DMS 273 (cell line): ENCODE data around the gene ZNF469.
"Not testable (repeated sequence)": the region's sequence is repeated elsewhere in the genome, so short reads cannot be mapped to it uniquely, and the experiment has no call there.

ENCODE experiments used
- DNase-seq: peaks from one replicate; lab custom pipeline; 2025; ENCODE audit not compliant: unreplicated experiment; lab: John Stamatoyannopoulos, UW

The ZNF469 gene

GRCh38 chr16:88358023-88358420 lies 24.7 kb upstream of the ZNF469 start:
- no peak for DNase-seq

DNA sequence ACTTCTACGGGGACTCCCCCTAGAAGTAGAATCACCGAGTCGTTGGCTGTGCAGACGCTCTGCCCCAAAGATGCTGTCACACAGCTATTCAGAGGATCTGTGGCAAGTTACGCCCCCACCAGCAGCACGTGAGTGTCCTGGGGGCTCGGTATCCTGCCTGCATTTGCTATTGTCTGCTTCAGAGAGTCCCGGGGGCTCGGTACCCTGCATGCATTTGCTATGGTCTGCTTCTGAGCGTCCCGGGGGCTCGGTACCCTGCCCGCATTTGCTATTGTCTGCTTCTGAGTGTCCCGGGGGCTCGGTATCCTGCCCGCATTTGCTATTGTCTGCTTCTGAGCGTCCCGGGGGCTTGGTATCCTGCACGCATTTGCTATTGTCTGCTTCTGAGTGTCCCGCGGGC lies 23.8 kb upstream of the ZNF469 start:
- no peak for DNase-seq

GRCh38 chr16:88360401-88360800 lies 22.4 kb upstream of the ZNF469 start:
- DNase-seq, result not testable (repeated sequence)

DNA sequence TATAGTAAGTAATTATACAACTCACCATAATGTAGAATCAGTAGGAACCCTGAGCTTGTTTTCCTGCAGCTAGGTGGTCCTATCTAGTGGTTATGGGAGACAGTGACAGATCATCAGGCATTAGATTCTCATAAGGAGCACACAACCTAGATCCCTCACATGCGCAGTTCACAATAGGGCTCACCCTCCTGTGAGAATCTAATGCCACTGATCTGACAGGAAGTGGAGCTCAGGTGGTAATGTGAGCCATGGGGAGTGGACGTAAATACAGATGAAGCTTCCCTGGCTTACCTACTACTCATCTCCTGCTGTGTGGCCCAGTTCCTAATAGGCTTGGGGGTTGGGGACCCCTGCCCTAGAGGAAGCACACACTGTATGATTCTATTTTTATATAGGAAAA lies 21.8 kb upstream of the ZNF469 start:
- DNase-seq, result no peak

GRCh38 chr16:88361775-88362174 lies 21.0 kb upstream of the ZNF469 start:
- no peak for DNase-seq

- no peak for DNase-seq
These were observed 19.4 kb upstream of the ZNF469 start for GRCh38 chr16:88363239-88363891.

- DNase-seq, result no peak
These were observed 17.4 kb upstream of the ZNF469 start for GRCh38 chr16:88365244-88365865.

DNA sequence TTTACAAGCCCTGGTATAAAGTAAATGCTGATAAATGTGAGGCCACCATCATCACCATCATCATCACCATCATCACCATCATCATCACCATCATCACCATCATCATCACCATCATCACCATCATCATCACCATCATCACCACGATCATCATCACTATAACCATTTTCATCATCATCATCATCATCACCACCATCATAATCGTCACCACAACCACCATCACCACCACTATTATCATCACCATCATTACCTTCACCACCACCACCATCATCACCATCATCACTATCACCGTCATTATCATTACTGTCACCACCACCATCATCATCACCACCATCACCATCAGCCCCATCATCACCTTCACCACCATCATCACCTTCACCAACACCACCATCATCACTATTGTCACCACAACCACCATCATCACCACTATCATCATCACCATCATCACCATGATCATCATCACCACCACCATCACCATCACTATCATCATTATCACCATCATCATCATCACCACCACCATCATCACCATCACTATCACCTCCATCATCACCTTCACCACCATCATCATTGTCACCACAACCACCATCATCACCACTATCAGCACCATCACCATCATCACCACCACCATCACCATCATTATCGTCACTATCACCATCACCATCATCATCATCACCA lies 16.6 kb upstream of the ZNF469 start:
- DNase-seq, result no peak

DNA sequence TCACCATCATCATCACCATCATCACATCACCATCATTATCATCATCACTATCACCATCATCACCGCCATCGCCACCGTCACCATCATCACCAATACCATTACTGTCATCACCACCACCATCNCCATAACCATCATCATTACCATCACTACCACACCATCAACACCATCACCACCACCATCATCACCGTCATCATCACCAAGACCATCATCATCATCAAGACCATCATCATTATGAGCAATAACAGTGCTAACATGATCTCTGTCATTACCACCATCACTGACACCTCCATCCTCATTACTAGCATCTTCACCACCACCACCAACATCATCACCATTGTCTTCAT lies 16.1 kb upstream of the ZNF469 start:
- DNase-seq, result no peak

DNA sequence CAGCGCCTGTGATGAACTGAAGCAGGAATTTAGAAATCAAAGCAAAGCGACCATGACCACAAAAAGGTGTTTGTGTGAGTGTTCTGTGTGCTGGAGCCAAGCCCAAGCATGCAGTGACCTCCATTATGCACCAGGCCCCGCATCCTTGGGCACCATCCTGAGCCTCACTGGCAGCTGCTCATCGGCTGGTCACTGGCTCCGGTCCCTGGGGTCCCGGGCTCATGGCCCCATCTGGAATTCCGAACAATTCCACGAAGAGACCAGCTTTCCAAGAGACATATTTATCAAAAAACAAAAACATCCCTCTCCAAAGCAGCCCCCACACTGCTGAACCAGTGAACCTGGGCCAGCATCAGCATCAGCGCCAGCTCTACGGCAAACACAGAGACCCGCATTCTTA lies 15.2 kb upstream of the ZNF469 start:
- DNase-seq, result no peak

- DNase-seq, result no peak
These were observed 14.7 kb upstream of the ZNF469 start for GRCh38 chr16:88368036-88368435.

DNA sequence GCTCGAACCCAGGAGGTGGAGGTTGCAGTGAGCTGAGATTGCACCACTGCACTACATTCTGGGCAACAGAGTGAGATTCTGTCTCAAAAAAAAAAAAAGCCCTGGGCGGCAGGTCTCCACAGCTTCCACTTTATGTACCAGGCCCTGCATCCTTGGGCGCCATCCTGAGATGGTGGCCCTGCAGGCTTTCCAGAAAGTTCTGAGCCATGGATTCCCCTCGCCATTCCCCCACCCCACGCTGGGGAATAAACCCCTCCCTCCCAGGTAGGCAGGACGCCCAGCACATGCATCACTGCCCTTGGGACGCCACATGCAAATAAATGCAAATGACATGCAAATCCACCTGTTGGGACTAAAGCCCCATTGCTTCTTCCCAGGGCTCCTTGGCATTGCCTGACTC lies 13.8 kb upstream of the ZNF469 start:
- DNase-seq, result no peak

- DNase-seq, result no peak
These were observed 13.2 kb upstream of the ZNF469 start for GRCh38 chr16:88369447-88370008.

GRCh38 chr16:88370365-88370764 lies 12.4 kb upstream of the ZNF469 start:
- no peak for DNase-seq

GRCh38 chr16:88372522-88372921 lies 10.2 kb upstream of the ZNF469 start:
- no peak for DNase-seq

GRCh38 chr16:88373211-88373610 lies 9.5 kb upstream of the ZNF469 start:
- DNase-seq, result no peak

- no peak for DNase-seq
These were observed 8.7 kb upstream of the ZNF469 start for GRCh38 chr16:88373927-88374492.

DNA sequence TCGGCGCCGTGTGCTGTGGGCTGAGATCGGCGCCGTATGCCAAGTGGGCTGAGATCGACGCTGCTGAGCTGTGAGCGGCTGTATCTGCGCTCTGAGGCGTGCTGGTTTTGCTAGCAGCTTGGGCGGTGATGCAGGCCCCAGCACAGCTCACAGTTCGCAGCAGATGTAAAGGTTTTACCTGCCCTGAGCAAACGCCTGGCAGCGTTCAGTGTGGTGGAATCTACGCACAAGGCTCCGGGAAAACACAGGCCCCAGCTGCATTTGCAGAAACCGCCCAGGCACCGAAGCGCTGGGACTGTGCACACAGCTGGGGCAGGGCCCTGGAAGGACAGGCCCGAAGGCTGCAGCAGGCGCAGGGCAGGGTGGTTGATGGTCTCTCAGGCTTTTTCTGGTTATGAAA lies 8.0 kb upstream of the ZNF469 start:
- no peak for DNase-seq

DNA sequence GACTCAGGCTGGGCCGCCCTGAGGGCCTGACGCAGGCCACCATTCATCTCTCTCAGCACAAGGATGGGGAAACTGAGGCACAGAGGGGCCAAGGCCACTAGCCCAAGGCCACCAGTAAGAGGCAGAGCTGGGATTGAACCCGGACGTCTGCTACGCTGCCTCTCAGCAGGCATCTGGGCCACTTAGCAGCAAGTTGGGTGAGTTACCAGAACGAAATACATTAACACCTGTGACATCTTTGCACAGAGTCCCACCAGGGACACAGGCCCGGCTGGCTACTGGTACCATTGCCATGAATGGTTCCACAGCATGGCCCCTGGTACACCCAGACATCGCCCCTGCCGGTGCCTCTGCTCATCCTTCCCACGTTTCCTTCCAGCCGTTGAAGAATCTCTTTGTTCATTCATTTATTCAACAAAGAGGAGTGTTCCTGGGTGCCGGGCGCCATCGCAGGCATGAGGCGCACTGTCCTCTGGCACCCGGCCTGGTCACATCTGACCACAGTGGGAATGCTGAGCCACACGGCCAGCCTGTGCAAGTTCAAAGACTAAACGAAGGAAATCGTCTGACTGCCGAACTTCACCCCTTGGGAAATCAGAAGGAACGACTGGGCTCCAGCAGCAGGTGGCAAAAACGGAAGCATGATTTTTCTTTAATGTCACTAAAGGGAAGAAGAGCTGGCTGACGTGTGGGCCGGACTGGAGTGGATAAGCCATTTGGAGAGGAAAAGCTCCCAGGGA lies 7.4 kb upstream of the ZNF469 start:
- no peak for DNase-seq

DNA sequence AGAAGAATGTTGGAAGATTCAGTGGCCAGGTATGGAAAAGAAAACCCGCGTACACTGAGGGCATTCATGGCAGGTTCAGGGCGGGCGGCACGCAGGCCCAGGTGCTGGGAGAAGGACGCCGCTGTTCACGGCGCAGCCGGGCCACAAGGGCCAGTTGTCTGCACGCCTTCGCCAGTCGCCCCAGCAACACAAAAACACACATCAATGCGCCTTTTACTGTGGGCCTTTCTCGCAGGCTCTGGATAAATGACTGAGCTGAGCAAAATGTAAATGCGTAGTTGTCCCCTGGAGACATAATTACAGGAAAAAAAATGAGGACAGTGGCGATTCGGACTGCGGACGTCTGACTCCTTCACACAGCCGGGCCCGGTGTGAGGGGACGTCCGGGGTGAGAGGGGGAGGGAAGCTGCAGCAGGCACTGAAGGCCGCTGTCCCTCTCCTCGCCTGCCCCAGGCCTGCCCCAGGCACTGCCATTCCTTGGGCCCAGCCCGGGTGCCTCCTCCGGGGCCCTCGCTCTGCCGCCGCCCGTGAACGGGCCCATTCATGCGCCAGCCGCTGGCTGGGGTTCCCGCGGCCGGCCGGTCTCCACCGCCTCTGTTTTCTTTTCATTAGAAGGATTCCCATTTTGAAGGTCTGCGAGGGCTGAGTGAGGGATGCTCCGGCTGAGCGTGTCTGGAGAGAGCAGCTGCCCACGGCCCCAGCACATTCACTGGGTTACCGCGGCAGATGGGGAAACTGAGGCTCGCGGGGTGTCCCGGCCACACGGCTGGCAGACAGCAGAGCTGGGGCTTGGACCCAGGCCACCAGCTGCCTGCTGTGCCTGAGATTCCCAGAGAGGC lies 6.5 kb upstream of the ZNF469 start:
- no peak for DNase-seq
